Type B pancreatic cell (in vitro differentiated cells): ENCODE results near the gene PLIN3. TPM values are rescaled to one million over a fixed set of nuclear protein-coding genes. Genes with fewer than 3 reads are reported as not detected.
A peak's percentile ranks its signal among the peaks of the same experiment; 100 is the strongest.
"Not testable (repeated sequence)": the region's sequence is repeated elsewhere in the genome, so short reads cannot be mapped to it uniquely, and the experiment has no call there.

ENCODE experiments used
- DNase-seq: peaks from one replicate; pipeline ENCODE4 v3.0.0; 2021; ENCODE audit warnings: mixed read lengths; ENCODE audit not compliant: unreplicated experiment; ENCODE audit errors: extremely low spot score
- H3K27ac Mint-ChIP-seq: 2 replicates; pipeline ENCODE4 v1.8.0; 2021; ENCODE audit warnings: mild to moderate bottlenecking, mixed read lengths
- H3K27me3 Mint-ChIP-seq: 2 replicates; pipeline ENCODE4 v1.8.0; 2021; ENCODE audit warnings: mixed read lengths
- H3K36me3 Mint-ChIP-seq: 2 replicates; pipeline ENCODE4 v1.8.0; 2021; ENCODE audit warnings: mixed read lengths
- H3K4me1 Mint-ChIP-seq: one replicate; pipeline ENCODE4 v1.8.0; 2021; ENCODE audit warnings: mixed read lengths; ENCODE audit not compliant: unreplicated experiment
- H3K4me3 Mint-ChIP-seq: 2 replicates; pipeline ENCODE4 v1.8.0; 2021; ENCODE audit warnings: mild to moderate bottlenecking, mixed read lengths
- H3K9me3 Mint-ChIP-seq: 2 replicates; pipeline ENCODE4 v1.8.0; 2021; ENCODE audit warnings: mixed read lengths
- total RNA-seq: library from RNA; stranded (reverse); gene quantifications from 2 replicates; pipeline ENCODE4 v1.2.1, GENCODE V29; 2021; ENCODE audit warnings: low replicate concordance
- TF ChIP-seq, protein P1 (sequence below): fragments of 200-600 bp; sonication (generic); conservative IDR thresholded peaks from 2 replicates; pipeline ENCODE4 v1.5.0; 2021; ENCODE audit warnings: antibody characterized with exemption, mild to moderate bottlenecking

The PLIN3 gene
- total RNA-seq, 1 donor from 2014 or later = 53.9 TPM

- DNase-seq = no peak
- Mint-ChIP-seq H3K9me3 (no peaks in the 10 kb centered on the region), H3K27me3 (no peaks in the 10 kb centered on the region), H3K36me3 (peaks cover 4% of the 10 kb centered on the region), H3K4me1 (no peaks in the 10 kb centered on the region), H3K4me3 (no peak overlapping the region), H3K27ac (no peak overlapping the region)
- TF ChIP-seq, protein P1, sequence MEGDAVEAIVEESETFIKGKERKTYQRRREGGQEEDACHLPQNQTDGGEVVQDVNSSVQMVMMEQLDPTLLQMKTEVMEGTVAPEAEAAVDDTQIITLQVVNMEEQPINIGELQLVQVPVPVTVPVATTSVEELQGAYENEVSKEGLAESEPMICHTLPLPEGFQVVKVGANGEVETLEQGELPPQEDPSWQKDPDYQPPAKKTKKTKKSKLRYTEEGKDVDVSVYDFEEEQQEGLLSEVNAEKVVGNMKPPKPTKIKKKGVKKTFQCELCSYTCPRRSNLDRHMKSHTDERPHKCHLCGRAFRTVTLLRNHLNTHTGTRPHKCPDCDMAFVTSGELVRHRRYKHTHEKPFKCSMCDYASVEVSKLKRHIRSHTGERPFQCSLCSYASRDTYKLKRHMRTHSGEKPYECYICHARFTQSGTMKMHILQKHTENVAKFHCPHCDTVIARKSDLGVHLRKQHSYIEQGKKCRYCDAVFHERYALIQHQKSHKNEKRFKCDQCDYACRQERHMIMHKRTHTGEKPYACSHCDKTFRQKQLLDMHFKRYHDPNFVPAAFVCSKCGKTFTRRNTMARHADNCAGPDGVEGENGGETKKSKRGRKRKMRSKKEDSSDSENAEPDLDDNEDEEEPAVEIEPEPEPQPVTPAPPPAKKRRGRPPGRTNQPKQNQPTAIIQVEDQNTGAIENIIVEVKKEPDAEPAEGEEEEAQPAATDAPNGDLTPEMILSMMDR = no peak
Measured at GRCh38 chr19:4852484-4852883, 15.0 kb downstream of the PLIN3 start.

DNA sequence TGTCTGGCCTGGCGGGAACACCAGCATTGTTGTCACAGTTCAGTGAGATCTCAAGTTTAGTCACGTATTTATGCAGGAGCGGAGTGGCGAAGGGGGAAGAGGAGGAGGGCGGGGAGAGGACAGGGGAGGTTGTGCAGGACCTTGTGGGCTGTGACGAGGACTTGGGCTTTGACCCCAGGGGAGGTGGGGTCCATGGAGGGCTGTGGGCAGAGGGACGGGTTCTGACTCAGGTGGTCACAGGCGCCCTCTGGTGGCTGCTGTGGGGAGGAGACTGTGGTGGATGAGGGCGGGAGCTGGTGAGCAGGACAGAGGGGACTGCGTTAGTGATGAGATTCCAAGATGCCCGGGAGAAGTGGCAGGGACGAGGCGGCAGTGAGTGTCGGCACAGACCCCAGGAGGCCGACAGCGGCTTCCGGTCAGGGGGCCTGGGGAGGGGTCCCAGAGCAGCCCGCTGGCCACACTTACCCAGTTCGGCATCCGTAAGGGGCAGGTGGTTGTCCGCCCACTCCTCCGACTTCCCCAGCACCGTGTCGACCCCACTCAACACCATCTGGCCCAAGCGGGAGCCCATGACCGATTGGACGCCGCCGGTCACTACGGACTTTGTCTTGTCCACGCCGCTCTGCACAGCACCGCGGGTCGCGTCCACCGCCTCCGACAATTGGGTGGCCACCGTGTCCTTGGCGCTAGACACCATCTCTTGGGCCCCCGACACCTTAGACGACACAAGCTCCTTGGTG, 15.7 kb downstream of the PLIN3 start:
- no peaks in the 10 kb centered on the region for H3K9me3 Mint-ChIP-seq
- peak; percentile 80 for DNase-seq
- H3K4me3 Mint-ChIP-seq = no peak overlapping the region
- no peaks in the 10 kb centered on the region for H3K4me1 Mint-ChIP-seq
- no peak overlapping the region for H3K27ac Mint-ChIP-seq
- H3K36me3 Mint-ChIP-seq = peaks cover 4% of the 10 kb centered on the region
- no peaks in the 10 kb centered on the region for H3K27me3 Mint-ChIP-seq
- TF ChIP-seq, protein P1 = peak; percentile 86

DNA sequence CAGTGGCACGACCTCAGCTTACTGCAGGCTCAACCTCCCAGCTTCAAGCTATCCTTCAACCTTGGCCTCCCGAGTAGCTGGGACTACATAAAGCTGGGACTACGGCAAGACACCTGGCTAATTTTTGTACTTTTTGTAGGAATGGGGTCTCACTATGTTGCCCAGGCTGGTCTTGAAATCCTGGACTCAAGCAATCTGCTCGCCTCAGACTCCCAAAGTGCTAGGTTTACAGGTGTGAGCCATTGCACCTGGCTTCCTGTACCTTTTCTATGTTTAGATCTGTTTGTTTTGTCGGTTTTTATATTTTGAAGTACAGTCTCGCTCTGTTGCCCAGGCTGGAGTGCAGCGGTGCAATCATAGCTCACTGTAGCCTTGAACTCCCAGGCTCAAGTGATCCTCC, 18.4 kb downstream of the PLIN3 start:
- peaks cover 9% of the 10 kb centered on the region for H3K36me3 Mint-ChIP-seq
- H3K9me3 Mint-ChIP-seq = no peaks in the 10 kb centered on the region
- no peak overlapping the region for H3K4me3 Mint-ChIP-seq
- no peak for DNase-seq
- H3K27ac Mint-ChIP-seq = no peak overlapping the region
- TF ChIP-seq, protein P1 = no peak
- no peaks in the 10 kb centered on the region for H3K4me1 Mint-ChIP-seq
- H3K27me3 Mint-ChIP-seq = no peaks in the 10 kb centered on the region

GRCh38 chr19:4847190-4847973, 20.1 kb downstream of the PLIN3 start:
- Mint-ChIP-seq H3K36me3 (peaks cover 9% of the 10 kb centered on the region), H3K27ac (no peak overlapping the region), H3K4me3 (no peak overlapping the region)

DNA sequence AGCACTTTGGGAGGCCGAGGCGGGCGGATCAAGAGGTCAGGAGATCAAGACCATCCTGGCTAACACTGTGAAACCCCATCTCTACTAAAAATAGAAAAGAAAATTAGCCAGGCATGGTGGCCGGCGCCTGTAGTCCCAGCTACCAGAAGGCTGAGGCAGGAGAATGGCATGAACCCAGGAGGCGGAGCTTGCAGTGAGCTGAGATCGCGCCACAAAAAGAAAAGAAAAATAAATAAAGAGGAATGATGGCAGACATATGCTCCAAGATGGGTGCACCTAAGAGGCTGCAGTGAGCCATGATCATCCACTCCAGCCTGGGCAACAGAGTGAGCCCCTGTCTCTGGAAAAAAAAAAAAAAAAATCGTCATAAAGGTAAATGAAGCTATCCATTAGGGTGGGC, 21.5 kb downstream of the PLIN3 start:
- not testable (repeated sequence) for DNase-seq, H3K4me1 Mint-ChIP-seq, H3K9me3 Mint-ChIP-seq, H3K4me3 Mint-ChIP-seq, H3K27ac Mint-ChIP-seq, H3K27me3 Mint-ChIP-seq, H3K36me3 Mint-ChIP-seq

More at GRCh38 chr19:4847190-4847973, 20.1 kb downstream of the PLIN3 start:
- Mint-ChIP-seq H3K9me3 (no peaks in the 10 kb centered on the region), H3K4me1 (no peaks in the 10 kb centered on the region), H3K27me3 (no peaks in the 10 kb centered on the region)
- DNase-seq = no peak
- TF ChIP-seq, protein P1 = no peak
